HG02610 (cell line): ENCODE results near the gene TUBA4B.
A peak's percentile ranks its signal among the peaks of the same experiment; 100 is the strongest.
"Not testable (repeated sequence)": the region's sequence is repeated elsewhere in the genome, so short reads cannot be mapped to it uniquely, and the experiment has no call there.

ENCODE experiments used
- ATAC-seq: cut with Tn5 transposase; IDR thresholded peaks from one replicate; pipeline ENCODE4 v1.9.1; 2021; ENCODE audit warnings: mild to moderate bottlenecking, moderate library complexity; ENCODE audit not compliant: unreplicated experiment

The TUBA4B gene

GRCh38 chr2:219273937-219274336 is 20.9 kb downstream of the TUBA4B start:
- ATAC-seq: no peak

GRCh38 chr2:219274361-219274921 is 21.4 kb downstream of the TUBA4B start:
- ATAC-seq: no peak

- ATAC-seq: peak; percentile 18
Measured at GRCh38 chr2:219277703-219278654, 24.9 kb downstream of the TUBA4B start.

GRCh38 chr2:219278655-219279150 is 25.7 kb downstream of the TUBA4B start:
- peak; percentile 3 for ATAC-seq

GRCh38 chr2:219279151-219279915 is 26.3 kb downstream of the TUBA4B start, which contains the start of gene DNAJB2:
Gene DNAJB2 (plus strand): TSS chr2:219279366. CDS start chr2:219279834, 468 bp downstream.
- peak; percentile 85 for ATAC-seq

GRCh38 chr2:219279916-219280516 is 27.0 kb downstream of the TUBA4B start:
- no peak for ATAC-seq

GRCh38 chr2:219280651-219281050 is 27.6 kb downstream of the TUBA4B start:
- ATAC-seq: no peak

GRCh38 chr2:219281588-219281987 is 28.5 kb downstream of the TUBA4B start:
- ATAC-seq: no peak

- no peak for ATAC-seq
Measured at GRCh38 chr2:219282375-219282774, 29.3 kb downstream of the TUBA4B start.

GRCh38 chr2:219282943-219283581 is 30.0 kb downstream of the TUBA4B start:
- no peak for ATAC-seq

GRCh38 chr2:219284501-219285372 is 31.7 kb downstream of the TUBA4B start:
- no peak for ATAC-seq

GRCh38 chr2:219285373-219285735 is 32.3 kb downstream of the TUBA4B start:
- ATAC-seq: no peak

- ATAC-seq: no peak
Measured at GRCh38 chr2:219285894-219286425, 32.9 kb downstream of the TUBA4B start.

GRCh38 chr2:219286436-219287115 is 33.5 kb downstream of the TUBA4B start:
- no peak for ATAC-seq

- not testable (repeated sequence) for ATAC-seq
Measured at GRCh38 chr2:219287116-219287440, 34.0 kb downstream of the TUBA4B start.

- ATAC-seq: no peak
Measured at GRCh38 chr2:219287580-219288265, 34.7 kb downstream of the TUBA4B start.

- no peak for ATAC-seq
Measured at GRCh38 chr2:219289195-219289536, 36.1 kb downstream of the TUBA4B start.
